ENCODE results near the gene FAM234B.

Gene FAM234B

GRCh38 chr12:13117029-13117428 is 72.8 kb downstream of the FAM234B start:
- DNase-seq, result no peak
- TF ChIP-seq POLR2A (IDR thresholded peaks at IDR 0.05; ENCODE audit: low read length) (no peak), GATA1 (IDR thresholded peaks at IDR 0.05; ENCODE audit: low read depth, low read length) (no peak)

GRCh38 chr12:13119826-13120225 is 75.6 kb downstream of the FAM234B start:
- no peak for TF ChIP-seq GATA1 (IDR thresholded peaks at IDR 0.05; ENCODE audit: low read depth, low read length)
- TF ChIP-seq POLR2A (IDR thresholded peaks at IDR 0.05; ENCODE audit: low read length), result no peak
- DNase-seq, result no peak

- no peak for DNase-seq
- TF ChIP-seq POLR2A (IDR thresholded peaks at IDR 0.05; ENCODE audit: low read length) (no peak), GATA1 (IDR thresholded peaks at IDR 0.05; ENCODE audit: low read depth, low read length) (no peak)
These were observed 76.2 kb downstream of the FAM234B start for GRCh38 chr12:13120413-13120812.

DNA sequence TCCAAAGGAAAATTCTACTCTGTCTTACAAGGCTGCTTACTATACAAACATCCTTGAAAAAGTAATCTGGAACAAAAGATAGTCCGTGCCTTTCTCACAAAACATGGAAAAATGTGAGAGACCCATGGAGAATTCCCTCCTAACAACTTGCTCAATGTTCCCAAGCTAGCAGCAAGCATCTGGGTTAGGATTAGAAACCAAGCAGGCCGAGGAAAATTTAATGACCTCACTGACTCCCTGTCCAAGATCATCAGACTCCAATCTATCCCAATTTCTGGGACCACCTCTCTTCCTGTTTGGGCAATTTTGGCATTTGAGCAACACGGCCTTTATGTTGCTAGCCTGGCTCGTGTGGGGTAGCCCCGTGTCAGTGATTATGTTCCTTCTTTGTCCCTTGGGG is 77.4 kb downstream of the FAM234B start:
- DNase-seq, result no peak
- TF ChIP-seq POLR2A (IDR thresholded peaks at IDR 0.05; ENCODE audit: low read length) (no peak), GATA1 (IDR thresholded peaks at IDR 0.05; ENCODE audit: low read depth, low read length) (no peak)

DNA sequence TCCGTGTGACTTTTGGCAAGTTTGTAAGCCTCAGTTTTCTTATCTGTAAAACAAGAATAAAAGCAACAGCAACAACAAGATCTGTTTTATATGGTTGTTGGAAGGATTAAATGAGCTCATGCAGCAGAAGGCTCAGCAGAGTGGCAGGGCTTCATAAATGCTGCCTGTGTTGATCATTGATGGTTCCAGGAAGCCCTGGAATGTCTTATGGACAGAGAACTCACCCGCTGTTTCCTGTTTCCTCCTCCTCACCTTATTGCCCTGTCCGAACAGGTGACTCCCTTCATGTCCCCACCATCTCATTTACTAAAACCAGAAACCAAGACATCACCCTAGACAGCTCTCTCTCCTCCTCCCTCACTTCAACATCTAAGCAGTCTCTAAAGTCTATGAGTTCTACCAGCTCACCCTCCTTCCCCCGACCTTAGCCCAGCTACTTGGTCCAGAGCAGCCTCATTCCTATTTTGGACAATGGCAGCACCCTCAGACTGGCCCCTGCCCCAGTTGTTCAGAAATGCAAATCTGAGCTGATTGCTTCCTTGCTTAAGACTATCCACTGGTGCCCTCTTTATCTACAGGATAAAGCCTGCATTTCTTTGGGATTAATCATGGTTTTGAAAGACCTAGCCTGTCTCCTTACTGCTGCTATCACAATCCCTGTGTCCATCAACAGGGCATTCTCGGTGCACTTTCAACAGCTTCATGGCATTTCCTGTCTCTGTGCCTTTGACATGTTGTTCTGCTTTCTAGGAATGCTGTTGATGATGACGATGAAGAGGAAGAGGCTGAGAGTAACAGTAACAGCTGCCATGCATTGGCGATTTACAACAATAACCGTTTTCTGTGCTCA is 80.7 kb downstream of the FAM234B start:
- TF ChIP-seq GATA1 (IDR thresholded peaks at IDR 0.05; ENCODE audit: low read depth, low read length) (no peak), POLR2A (IDR thresholded peaks at IDR 0.05; ENCODE audit: low read length) (no peak)
- no peak for DNase-seq

GRCh38 chr12:13125996-13126395 is 81.8 kb downstream of the FAM234B start:
- no peak for DNase-seq
- TF ChIP-seq POLR2A (IDR thresholded peaks at IDR 0.05; ENCODE audit: low read length), result no peak
- no peak for TF ChIP-seq GATA1 (IDR thresholded peaks at IDR 0.05; ENCODE audit: low read depth, low read length)

GRCh38 chr12:13126494-13126893 is 82.3 kb downstream of the FAM234B start:
- TF ChIP-seq POLR2A (IDR thresholded peaks at IDR 0.05; ENCODE audit: low read length) (no peak), GATA1 (IDR thresholded peaks at IDR 0.05; ENCODE audit: low read depth, low read length) (no peak)
- DNase-seq, result no peak

DNA sequence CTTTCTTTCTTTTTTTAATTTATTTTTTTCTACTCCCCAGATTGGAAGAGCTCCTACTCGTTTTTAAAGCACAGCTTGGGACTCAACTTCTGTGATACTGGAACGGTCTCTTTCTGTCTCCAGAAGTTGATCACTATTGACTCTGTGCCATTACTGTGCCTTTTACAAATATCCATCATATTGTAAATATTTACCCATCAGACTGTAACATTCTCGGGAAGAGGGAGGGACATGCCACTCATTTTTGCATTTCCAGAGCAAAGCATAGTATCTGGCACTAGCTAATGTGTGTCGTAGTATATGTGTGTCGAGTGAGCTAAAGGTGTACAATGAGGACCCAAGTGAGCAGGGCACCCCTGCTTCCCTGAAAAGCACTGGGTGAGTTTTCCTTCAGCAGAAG is 83.3 kb downstream of the FAM234B start:
- TF ChIP-seq GATA1 (IDR thresholded peaks at IDR 0.05; ENCODE audit: low read depth, low read length) (no peak), POLR2A (IDR thresholded peaks at IDR 0.05; ENCODE audit: low read length) (no peak)
- no peak for DNase-seq

DNA sequence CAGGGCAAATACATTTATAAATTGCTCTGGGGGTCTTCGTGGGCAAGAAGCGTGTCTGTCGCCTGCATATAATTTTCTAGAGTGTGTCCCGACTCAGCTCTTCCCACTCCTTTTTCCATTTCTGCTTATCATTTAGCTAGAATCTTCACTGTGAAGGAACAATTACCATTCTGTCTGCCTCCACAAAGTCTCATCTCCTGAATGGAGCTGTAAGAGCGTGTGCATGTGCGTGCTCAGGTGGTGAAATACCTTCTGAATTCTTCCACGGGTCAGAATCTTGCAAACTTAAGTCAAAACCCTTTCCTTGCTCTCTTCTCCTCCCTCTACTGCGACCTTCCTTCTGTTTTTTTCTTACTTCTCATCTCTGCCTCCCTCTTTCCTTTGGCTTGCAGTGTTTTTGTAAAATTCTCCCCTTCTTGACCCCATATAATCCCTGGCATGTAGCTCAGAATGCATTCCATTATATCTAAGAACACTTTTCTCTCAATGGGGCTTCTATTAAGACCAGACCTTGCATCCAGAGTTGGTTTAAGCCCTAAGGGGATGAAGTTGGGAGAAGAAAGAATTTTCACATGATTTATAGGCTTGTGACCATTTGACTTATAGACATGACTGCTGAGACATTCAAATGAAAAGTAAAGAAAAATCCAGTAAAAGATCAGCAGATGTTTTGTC is 84.2 kb downstream of the FAM234B start:
- no peak for TF ChIP-seq POLR2A (IDR thresholded peaks at IDR 0.05; ENCODE audit: low read length)
- no peak for TF ChIP-seq GATA1 (IDR thresholded peaks at IDR 0.05; ENCODE audit: low read depth, low read length)
- no peak for DNase-seq

DNA sequence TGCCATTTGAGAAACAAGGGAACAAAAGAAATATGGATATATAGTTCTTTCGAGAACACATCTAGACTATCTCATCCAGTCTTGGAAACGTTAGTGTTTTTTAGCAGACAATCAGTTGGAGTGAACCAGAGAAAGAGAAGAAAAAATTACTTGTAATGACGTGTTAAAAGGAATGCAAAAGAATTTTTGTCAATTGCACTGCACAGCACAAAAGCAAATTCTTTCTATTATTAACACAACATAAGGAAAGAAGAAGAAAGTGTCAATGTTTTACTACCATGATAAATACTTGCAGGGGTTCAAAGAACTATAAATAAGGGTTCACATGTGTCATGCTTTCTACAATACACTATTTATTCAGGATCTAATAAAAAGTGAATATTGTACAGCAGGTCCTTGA is 86.8 kb downstream of the FAM234B start:
- DNase-seq, result no peak
- TF ChIP-seq POLR2A (IDR thresholded peaks at IDR 0.05; ENCODE audit: low read length) (no peak), GATA1 (IDR thresholded peaks at IDR 0.05; ENCODE audit: low read depth, low read length) (no peak)
